NCI-H460 (cell line): ENCODE measurements around the gene PAX7. TPM values are rescaled to one million over a fixed set of nuclear protein-coding genes. Genes with fewer than 3 reads are reported as not detected.
"Not testable (repeated sequence)": the region's sequence is repeated elsewhere in the genome, so short reads cannot be mapped to it uniquely, and the experiment has no call there.

Source experiments
- DNase-seq: peaks from one replicate; pipeline ENCODE4 v3.0.0-alpha.2; 2016; ENCODE audit warnings: low read depth; ENCODE audit errors: extremely low read depth
- total RNA-seq: library from RNA; depleted of rRNA; stranded (reverse); fragments of >200 nt; shearing (Covaris generic); gene quantifications from 2 replicates; pipeline ENCODE4 v1.2.3, GENCODE V29; 2014

Gene PAX7
- total RNA-seq, 1 experiment from 2014 or later = 1.4 TPM

DNA sequence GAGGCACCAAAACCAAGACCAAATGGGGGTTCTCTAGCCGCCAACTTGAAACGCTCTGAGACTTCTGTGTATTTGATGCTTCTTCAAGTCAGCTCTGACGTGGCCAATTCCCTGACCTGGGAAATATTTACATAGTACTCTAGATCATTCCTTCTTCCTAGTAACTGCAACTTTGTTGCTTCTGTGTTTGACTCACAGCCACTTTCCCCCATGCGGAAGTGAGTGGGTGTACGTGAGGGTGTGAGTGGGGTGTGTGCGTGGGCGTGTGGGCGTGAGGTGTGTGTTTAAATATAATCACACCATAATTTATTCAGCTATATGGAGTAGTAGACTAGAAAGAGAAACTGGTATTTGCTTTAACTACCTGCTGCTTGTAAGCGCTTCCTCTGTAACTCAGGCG is 117.8 kb downstream of the PAX7 start:
- DNase-seq = no peak

GRCh38 chr1:18749569-18749968 is 118.9 kb downstream of the PAX7 start:
- no peak for DNase-seq

GRCh38 chr1:18750600-18750999 is 120.0 kb downstream of the PAX7 start:
- DNase-seq = no peak

- DNase-seq = no peak
These were observed 120.8 kb downstream of the PAX7 start for GRCh38 chr1:18751425-18751824.

DNA sequence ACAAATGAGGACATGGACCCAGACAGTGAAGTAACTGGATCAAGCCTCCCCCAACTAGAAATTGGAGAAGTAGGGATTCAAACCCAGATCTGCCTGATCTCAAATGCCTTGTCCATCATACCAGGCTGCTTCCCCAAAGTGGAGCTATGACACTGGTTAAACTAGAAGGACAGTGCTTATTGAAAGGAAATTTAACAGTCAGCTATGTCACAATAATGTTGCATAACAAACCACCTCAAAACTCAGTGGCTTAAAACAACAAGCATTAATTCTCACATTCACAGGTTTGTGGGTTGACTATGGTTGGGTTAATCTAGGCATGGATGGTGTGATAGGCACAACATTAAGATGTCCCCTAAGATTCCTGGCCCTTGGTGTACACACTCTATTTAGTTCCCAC is 121.8 kb downstream of the PAX7 start:
- DNase-seq = no peak

GRCh38 chr1:18760156-18760555 is 129.5 kb downstream of the PAX7 start:
- no peak for DNase-seq

DNA sequence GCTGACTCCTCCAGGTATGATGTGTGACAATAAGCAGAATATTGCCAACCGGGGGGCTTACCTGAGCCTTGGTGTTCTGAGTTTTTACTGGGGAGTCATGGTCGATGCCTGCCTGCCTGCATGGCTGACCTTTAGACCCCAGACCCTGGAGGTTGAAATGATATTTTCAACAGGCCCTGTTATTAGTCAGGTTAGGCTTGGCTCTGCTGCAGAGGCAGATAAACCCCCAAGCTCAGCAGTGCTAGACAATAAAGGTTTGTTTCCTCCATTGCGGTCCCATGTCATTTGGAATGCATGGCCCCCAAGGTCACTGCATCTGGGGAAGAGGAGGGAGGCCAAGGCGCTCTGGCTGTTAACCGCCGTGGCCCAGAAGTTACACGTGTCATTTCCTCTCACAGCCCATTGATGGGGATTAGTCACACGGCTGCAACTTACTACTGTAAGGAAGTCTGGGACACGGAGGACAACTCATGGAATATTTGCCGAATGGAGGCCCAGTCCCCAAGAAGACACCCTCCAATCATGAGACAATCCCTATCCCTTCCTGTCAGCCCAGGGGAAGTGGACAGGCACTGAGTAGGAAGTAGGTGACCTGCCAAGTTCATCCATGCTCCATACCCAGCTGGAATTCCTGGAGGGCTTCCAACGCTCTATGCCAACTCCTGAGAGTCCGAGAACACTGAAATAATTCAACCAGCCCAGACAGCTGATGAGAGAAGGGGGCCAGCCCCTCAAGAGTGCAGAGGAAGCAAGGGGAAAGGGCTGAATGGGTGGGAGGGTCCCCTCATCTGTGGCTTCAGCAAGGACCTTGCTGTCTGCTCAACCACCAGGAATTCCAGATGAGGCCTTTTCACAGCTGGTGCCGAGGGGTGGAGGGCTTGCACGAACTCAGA is 131.5 kb downstream of the PAX7 start:
- DNase-seq = no peak

DNA sequence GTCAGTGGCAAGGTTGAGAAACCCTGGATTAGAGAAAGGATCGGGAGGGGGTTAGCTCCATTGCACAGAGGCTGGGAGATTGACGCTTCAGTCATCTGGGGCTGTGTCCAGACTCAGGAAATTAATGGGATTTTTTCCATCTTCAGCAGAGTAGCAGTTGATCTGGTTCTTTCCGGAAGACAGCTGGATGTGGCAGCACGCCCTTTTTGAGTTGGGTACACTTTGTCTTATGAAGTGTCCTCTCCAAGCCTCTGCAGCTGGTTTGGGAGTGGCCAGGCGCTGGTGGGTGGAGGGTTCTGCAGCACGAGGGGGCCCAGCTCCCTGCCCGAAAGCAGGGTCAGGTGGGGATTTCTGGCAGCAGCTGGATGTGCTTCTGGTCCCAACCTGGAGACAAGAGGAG is 133.7 kb downstream of the PAX7 start:
- no peak for DNase-seq

DNA sequence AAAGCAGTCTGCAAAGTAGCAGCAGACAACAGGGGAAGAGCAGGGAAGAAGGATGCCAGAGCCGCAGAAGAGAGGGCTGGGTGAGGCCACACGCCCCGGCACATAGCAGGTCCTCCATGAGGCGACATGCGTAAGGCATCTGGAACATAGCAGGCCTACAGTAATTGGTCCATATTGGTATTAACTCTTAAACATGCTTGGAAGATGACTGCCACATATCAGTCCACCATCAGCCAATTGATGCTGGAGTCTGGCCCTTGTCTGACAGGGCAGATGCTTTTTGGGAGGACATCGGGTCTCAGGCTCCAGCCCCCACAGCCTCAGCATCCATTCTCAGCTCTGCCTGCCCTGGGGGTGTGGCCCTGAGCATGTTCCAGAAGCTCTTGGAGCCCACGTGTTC is 135.1 kb downstream of the PAX7 start:
- DNase-seq = no peak

DNA sequence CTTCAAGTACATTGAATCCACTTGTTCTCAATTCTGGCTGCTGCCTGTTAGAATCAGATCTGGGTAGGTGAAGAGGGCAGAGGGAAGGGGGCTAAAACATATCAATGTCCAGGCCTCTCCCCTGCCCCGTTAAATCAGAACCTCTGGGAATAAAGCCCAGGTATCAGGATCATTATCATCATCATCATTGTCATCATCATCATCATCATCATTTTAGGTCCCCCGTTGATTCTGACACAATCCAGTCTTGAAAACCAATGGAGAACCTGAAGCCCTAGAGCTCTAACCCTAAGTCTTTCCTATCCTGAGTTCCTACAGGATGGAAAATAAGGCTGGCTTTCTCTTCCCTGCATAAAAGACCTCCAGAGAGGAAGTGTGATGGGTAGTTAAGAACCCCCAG is 135.7 kb downstream of the PAX7 start:
- no peak for DNase-seq

- DNase-seq = not testable (repeated sequence)
These were observed 136.9 kb downstream of the PAX7 start for GRCh38 chr1:18767576-18767975.

DNA sequence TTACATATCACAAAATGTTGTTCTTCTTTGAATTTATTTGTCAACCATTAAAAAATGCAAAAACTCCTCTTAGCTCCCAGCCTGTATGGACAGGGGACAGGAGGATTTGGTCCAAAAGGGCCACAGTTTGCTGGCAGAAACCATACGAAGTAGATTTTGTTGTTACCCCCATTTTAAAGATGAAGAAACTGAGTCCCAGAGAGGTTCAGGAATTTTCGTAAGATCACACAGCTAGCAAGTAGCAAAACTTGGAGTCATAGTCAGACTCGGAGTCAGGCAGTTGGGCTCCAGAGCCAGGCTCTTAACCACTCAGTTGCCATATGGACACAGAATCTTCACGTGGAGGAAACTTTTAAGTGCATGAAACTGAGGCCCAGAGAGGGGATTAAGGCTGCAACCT is 137.4 kb downstream of the PAX7 start:
- no peak for DNase-seq

DNA sequence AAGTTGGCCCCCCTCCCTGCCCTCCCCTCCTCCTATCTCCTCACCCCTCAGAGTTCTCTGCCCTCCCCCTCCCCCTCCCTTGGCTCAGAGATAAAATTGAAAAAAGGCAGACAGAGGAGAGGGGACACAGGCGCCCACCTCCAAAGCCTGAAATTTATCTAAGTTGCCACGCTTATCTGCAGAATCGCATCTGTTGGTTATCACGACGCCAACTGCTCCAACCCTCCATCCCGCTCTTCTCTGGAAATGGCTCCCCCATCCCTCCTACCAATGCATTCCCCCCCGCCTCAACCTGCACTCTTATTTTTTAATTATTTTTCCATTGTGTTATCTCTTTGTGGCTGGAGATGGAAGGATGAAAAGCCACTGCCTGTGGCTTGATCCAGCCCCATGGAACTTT is 138.5 kb downstream of the PAX7 start:
- no peak for DNase-seq

GRCh38 chr1:18770799-18771198 is 140.2 kb downstream of the PAX7 start:
- DNase-seq = no peak

DNA sequence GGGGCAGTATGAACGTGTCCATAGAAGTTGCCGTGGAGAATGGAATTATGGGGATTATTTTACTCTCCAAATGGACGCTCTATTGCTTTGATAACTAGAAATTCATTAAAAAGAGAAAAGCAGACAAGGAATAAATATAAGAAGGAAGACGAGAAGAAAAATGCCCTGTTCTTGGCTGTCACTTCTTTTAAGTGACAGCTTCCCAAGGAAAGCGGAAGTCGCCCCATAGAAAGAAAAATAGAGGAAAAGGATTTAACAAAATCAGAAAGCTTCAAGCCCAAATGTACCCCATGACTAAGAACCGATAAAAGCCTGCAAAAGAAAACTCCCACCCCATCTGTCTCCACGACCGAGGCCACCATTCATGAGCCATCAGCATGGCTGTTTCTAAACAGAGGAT is 143.1 kb downstream of the PAX7 start:
- DNase-seq = no peak

- no peak for DNase-seq
These were observed 144.7 kb downstream of the PAX7 start for GRCh38 chr1:18775341-18775740.

GRCh38 chr1:18776777-18777176 is 146.1 kb downstream of the PAX7 start:
- no peak for DNase-seq

GRCh38 chr1:18778437-18778836 is 147.8 kb downstream of the PAX7 start:
- no peak for DNase-seq

DNA sequence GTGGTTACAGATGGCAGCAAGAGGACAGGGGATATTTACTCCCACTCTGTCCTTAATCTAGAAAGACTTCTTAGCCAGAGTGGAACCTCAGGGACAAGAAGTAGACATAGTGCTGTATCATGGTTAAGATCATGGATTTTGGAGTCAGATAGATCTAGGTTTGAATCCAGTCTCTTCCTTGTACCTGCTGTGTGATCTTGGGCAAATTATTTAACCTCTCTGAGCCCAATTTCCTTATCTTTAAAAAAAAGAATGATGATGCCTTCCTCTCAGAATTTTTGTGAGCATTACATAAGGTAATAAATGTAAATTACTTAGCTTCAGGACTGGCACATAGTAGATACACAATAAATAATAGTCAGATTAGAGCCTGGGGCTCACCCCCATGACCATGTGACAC is 150.4 kb downstream of the PAX7 start:
- no peak for DNase-seq

DNA sequence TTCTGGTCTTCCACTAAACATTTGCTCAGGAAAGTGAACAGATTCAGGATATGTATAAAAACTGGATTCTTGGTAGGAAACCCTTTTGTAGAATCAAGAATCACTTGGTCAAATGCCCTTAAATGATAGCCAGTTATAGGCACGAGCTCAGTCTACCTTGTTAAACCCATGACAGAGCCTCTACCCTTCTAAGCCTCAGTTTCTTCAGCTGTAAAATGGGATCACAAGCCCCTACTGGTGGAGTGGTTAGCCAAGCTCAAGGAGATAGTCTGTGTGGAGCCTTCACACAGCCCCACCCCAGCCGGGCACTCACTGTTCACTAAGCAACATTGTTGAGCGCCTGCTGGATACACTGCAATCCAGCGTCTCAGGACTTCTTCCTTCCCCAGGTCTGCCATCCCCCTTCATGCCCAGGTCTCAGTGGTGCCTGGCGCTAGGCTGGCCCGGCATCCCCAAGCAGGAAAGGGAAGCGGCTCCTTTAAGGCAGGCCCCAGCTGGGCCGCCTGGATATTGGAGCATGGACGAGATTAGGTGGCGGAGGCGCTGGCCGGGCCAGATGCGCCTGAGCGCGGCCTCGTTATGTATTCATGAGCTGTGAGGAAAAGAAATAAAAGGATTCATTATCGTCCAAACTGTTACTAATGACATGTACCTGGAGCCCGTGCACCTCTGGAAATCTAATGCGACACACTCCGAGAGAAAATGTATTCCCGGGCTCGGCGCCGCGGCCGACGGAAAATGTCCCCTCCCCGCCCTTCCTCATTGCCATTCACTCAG is 153.2 kb downstream of the PAX7 start:
- DNase-seq = no peak

GRCh38 chr1:18784482-18784831 is 153.8 kb downstream of the PAX7 start:
- DNase-seq = no peak

GRCh38 chr1:18786149-18786548 is 155.5 kb downstream of the PAX7 start:
- DNase-seq = no peak
